Upper lobe of left lung (tissue), 6 donors: ENCODE measurements around the gene TEX13B. TPM values are rescaled to one million over a fixed set of nuclear protein-coding genes. Genes with fewer than 3 reads are reported as not detected.

ENCODE experiments used
- ATAC-seq, 2 donors: fragments of 200-7000 bp; cut with Tn5 transposase; one replicate each; pipeline ENCODE4 v1.9.1; 2022; ENCODE audit warnings: mild to moderate bottlenecking in 2 of 2, moderate library complexity in 2 of 2; ENCODE audit not compliant: low FRiP score in 2 of 2
- DNase-seq, 2 donors: peaks; one replicate each; pipeline ENCODE4 v3.0.0-alpha.2; 2019 to 2020
- H3K27ac ChIP-seq, 4 donors: fragments of 200-600 bp; sonication (generic); one replicate each; pipeline ENCODE4 v1.5.1; 2016 to 2019
- H3K27me3 ChIP-seq, 4 donors: fragments of 200-600 bp; sonication (generic); one replicate each; pipeline ENCODE4 v1.5.1; 2017 to 2019
- H3K36me3 ChIP-seq, 4 donors: fragments of 200-600 bp; sonication (generic); one replicate each; pipeline ENCODE4 v1.5.1; 2016 to 2019
- H3K4me1 ChIP-seq, 4 donors: fragments of 200-600 bp; sonication (generic); one replicate each; pipeline ENCODE4 v1.5.1; 2018 to 2019
- H3K4me3 ChIP-seq, 4 donors: fragments of 200-600 bp; sonication (generic); one replicate each; pipeline ENCODE4 v1.5.1; 2017 to 2019; ENCODE audit warnings: mild to moderate bottlenecking in 2 of 4, moderate library complexity in 1 of 4
- H3K9me3 ChIP-seq, 4 donors: fragments of 200-600 bp; sonication (generic); one replicate each; pipeline ENCODE4 v1.5.1; 2018 to 2019
- CTCF ChIP-seq, 6 experiments: fragments of 450-650 bp in 4 of 6; fragments of 200-600 bp in 2 of 6; sonication (generic) in 2 of 6; IDR thresholded peaks; one replicate each; pipeline ENCODE4 v1.5.1; 2016 to 2019; ENCODE audit warnings: antibody characterized with exemption in 6 of 6
- EP300 ChIP-seq, 4 donors: sonication (generic); formaldehyde crosslinking; IDR thresholded peaks; one replicate each; pipeline ENCODE4 v1.5.1; 2017; ENCODE audit warnings: antibody characterized with exemption in 4 of 4, control low read depth in 2 of 4
- POLR2A ChIP-seq, 4 donors: fragments of 450-650 bp; IDR thresholded peaks; one replicate each; pipeline ENCODE4 v1.5.1; 2016 to 2017; ENCODE audit warnings: antibody characterized with exemption in 4 of 4, mild to moderate bottlenecking in 2 of 4
- POLR2AphosphoS5 ChIP-seq, 2 donors: sonication (generic); formaldehyde crosslinking; IDR thresholded peaks; one replicate each; pipeline ENCODE4 v1.5.1; 2017; ENCODE audit warnings: antibody characterized with exemption in 2 of 2
- WGBS, 2 donors: methylation state at CpG; one replicate each; pipeline ENCODE4 v1.1.5; 2017 to 2018; 5-methylcytosine and 5-hydroxymethylcytosine counted together
- total RNA-seq, 6 donors: library from RNA; depleted of rRNA in 4 of 6; stranded (reverse); fragments of >200 nt in 4 of 6; gene quantifications; one replicate each; pipeline versions ENCODE4 v1.1.0 to v1.2.1, GENCODE V29; 2016 to 2021
- donor health status: DM: no; HTN: no; CAD: no; lungs with moderate emphysema.
- donor health status: DM: no; HTN: yes; CAD: no; lungs with severe emphysema.

Gene TEX13B
- total RNA-seq, 6 donors from 2014 or later: not detected

DNA sequence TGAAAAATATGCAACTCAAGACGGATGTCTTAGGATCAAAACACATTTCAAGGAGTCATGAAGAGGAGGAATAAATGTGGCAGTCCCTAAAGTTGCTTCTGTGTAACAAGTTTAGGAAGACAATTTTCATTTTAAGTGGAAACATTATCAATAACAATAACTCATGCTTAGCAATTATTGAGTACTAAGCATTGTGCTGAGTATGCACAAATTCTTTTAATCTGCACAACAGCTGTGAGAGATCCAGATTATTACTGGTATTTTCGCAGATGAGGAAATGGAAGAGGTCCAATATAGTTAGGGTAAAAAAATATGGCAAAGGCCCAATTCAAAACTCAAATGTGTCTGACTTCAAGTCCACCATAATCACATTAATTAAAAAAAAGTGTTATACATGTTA is 2.9 kb upstream of the TEX13B start:
- ATAC-seq: no peak
- H3K27me3 ChIP-seq: no peaks in the 10 kb centered on the region
- no peak for DNase-seq
- H3K36me3 ChIP-seq: no peaks in the 10 kb centered on the region
- no peak for TF ChIP-seq CTCF (IDR thresholded peaks at IDR 0.05)
- no peak for TF ChIP-seq EP300 (IDR thresholded peaks at IDR 0.05)
- no peak for TF ChIP-seq POLR2AphosphoS5 (IDR thresholded peaks at IDR 0.05)
- TF ChIP-seq POLR2A (IDR thresholded peaks at IDR 0.05): no peak
- H3K27ac ChIP-seq: no peak overlapping the region
- 57 to 62% methylated on average over 2 of the region's 2 CpGs for WGBS, 2 donors
- no peaks in the 10 kb centered on the region for H3K4me1 ChIP-seq
- H3K9me3 ChIP-seq: no peaks in the 10 kb centered on the region
- no peak overlapping the region for H3K4me3 ChIP-seq

DNA sequence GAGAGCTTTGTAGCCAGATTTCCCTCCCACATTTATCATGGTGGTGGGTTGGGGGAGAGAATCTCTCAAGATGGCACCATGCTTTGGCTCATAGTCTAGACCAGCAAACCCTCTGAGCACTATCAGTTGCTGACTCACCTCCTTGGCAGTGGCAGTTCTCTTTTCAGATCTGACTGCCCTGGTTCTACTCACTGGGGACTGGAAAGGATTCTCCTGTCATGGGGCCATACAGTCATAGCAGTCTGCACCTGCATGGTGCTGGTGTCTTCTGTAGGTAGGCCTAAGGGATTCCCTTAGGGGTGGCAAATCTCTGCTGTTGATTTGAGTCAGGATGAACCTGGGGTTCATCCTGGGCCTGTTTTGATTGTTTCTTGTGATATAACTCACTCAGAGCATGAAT is 2.6 kb downstream of the TEX13B start:
- Histone ChIP-seq H3K4me1 (no peaks in the 10 kb centered on the region), H3K9me3 (no peaks in the 10 kb centered on the region), H3K27ac (no peak overlapping the region), H3K27me3 (no peaks in the 10 kb centered on the region), H3K4me3 (no peak overlapping the region), H3K36me3 (no peaks in the 10 kb centered on the region)
- no peak for ATAC-seq
- DNase-seq: no peak
- no peak for TF ChIP-seq EP300 (IDR thresholded peaks at IDR 0.05)
- TF ChIP-seq POLR2AphosphoS5 (IDR thresholded peaks at IDR 0.05): no peak
- TF ChIP-seq CTCF (IDR thresholded peaks at IDR 0.05): no peak
- TF ChIP-seq POLR2A (IDR thresholded peaks at IDR 0.05): no peak

GRCh38 chrX:107978707-107979307 is 3.4 kb downstream of the TEX13B start:
- Histone ChIP-seq H3K4me1 (no peaks in the 10 kb centered on the region), H3K27ac (no peak overlapping the region), H3K9me3 (no peaks in the 10 kb centered on the region), H3K27me3 (no peaks in the 10 kb centered on the region), H3K36me3 (no peaks in the 10 kb centered on the region), H3K4me3 (no peak overlapping the region)
- ATAC-seq (no peak), DNase-seq (no peak)
- TF ChIP-seq POLR2AphosphoS5 (IDR thresholded peaks at IDR 0.05) (no peak), CTCF (IDR thresholded peaks at IDR 0.05) (peak in 4 of 6 experiments; percentile 6 to 22 (median 19))
- 37 to 54% methylated on average over 3 of the region's 3 CpGs for WGBS, 2 donors

DNA sequence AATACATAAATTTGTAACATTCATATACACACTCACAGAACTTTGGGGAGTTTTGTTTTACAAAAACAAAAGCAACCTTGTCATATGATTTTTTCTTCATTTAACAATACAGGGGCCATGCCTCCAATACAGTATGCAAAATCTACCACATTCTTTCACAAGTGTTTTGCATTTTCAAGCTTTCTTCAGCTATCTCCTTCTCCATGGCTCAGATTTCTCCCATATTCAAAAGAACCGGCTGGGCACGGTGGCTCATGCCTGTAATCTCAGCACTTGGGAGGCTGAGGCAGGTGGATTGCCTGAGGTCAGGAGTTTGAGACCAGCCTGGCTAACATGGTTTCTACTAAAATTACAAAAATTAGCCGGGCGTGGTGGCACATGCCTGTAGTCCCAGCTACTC is 4.1 kb downstream of the TEX13B start:
- no peak overlapping the region for H3K4me3 ChIP-seq
- TF ChIP-seq POLR2A (IDR thresholded peaks at IDR 0.05) (no peak), POLR2AphosphoS5 (IDR thresholded peaks at IDR 0.05) (no peak), EP300 (IDR thresholded peaks at IDR 0.05) (no peak), CTCF (IDR thresholded peaks at IDR 0.05) (no peak)
- H3K4me1 ChIP-seq: no peaks in the 10 kb centered on the region
- H3K27ac ChIP-seq: no peak overlapping the region
- no peaks in the 10 kb centered on the region for H3K36me3 ChIP-seq
- no peaks in the 10 kb centered on the region for H3K9me3 ChIP-seq
- no peak for ATAC-seq
- no peak for DNase-seq
- WGBS, 2 donors: 79 to 90% methylated on average over 2 to 4 of the region's 4 CpGs
- H3K27me3 ChIP-seq: no peaks in the 10 kb centered on the region

DNA sequence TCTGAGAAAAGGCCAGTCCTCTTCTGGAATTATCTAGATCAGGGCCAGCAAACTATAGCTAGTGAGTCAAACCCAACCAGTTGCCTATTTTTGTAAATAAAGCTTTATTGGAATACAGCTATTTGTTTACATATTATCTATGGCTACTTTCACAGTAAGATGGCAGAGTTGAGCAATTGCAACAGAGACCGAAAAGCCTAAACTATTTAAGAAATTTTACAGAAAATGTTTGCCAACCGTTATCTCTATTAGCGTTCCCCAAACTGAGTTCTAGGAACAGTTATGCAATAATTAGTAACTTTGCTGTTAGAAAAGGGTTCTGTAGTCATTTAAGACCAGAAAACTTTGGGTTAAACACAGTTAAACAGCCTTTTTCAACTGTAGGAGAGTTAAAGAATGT is 10.5 kb downstream of the TEX13B start:
- no peak overlapping the region for H3K27ac ChIP-seq
- 59 to 67% methylated on average over 3 of the region's 3 CpGs for WGBS, 2 donors
- DNase-seq (no peak), ATAC-seq (no peak)
- no peaks in the 10 kb centered on the region for H3K9me3 ChIP-seq
- no peaks in the 10 kb centered on the region for H3K36me3 ChIP-seq
- H3K4me1 ChIP-seq: no peaks in the 10 kb centered on the region
- no peak for TF ChIP-seq POLR2AphosphoS5 (IDR thresholded peaks at IDR 0.05)
- TF ChIP-seq POLR2A (IDR thresholded peaks at IDR 0.05): no peak
- TF ChIP-seq EP300 (IDR thresholded peaks at IDR 0.05): no peak
- no peak for TF ChIP-seq CTCF (IDR thresholded peaks at IDR 0.05)
- no peak overlapping the region for H3K4me3 ChIP-seq
- no peaks in the 10 kb centered on the region for H3K27me3 ChIP-seq
